WTC11 (cell line): ENCODE data around the gene TNNT3. TPM values are rescaled to one million over a fixed set of nuclear protein-coding genes. Genes with fewer than 3 reads are reported as not detected.

Experiments
- ATAC-seq: fragments of 200-7000 bp; cut with Tn5 transposase; 2 replicates; pipeline ENCODE4 v1.10.0; 2021; ENCODE audit warnings: mild to moderate bottlenecking, moderate library complexity
- CTCF ChIA-PET: fragments of 300-600 bp; sonication (Branson Sonifier 250); formaldehyde crosslinking; loops from one replicate; lab custom pipeline; 2021; ENCODE audit warnings: antibody characterized with exemption; lab: Charles Lee
- POLR2A ChIA-PET: fragments of 350-600 bp; sonication (Branson Sonifier 250); formaldehyde crosslinking; loops from one replicate; lab custom pipeline; 2021; ENCODE audit warnings: antibody characterized with exemption; lab: Charles Lee
- DNase-seq: peaks from one replicate; pipeline ENCODE4 v3.0.0; 2021; ENCODE audit warnings: low spot score
- H3K27ac Mint-ChIP-seq: 2 replicates; pipeline ENCODE4 v1.8.0; 2021; ENCODE audit warnings: mixed read lengths
- H3K27me3 Mint-ChIP-seq: 2 replicates; pipeline ENCODE4 v1.8.0; 2021; ENCODE audit warnings: low read depth, mild to moderate bottlenecking, moderate library complexity, mixed read lengths
- H3K36me3 Mint-ChIP-seq: 2 replicates; pipeline ENCODE4 v1.8.0; 2021; ENCODE audit warnings: mixed read lengths
- H3K4me1 Mint-ChIP-seq: 2 replicates; pipeline ENCODE4 v1.8.0; 2022; ENCODE audit warnings: mixed read lengths
- H3K4me3 Mint-ChIP-seq: 2 replicates; pipeline ENCODE4 v1.8.0; 2021; ENCODE audit warnings: mild to moderate bottlenecking, moderate library complexity, mixed read lengths
- H3K9me3 Mint-ChIP-seq: 2 replicates; pipeline ENCODE4 v1.8.0; 2021; ENCODE audit warnings: mixed read lengths
- CBFB ChIP-seq: sonication (generic); formaldehyde crosslinking; IDR thresholded peaks from 2 replicates; pipeline ENCODE4 v1.8.1; 2022; ENCODE audit warnings: mild to moderate bottlenecking, low read depth, missing genetic modification reagents
- CREB1 ChIP-seq: sonication (generic); formaldehyde crosslinking; IDR thresholded peaks from 2 replicates; pipeline ENCODE4 v1.8.0; 2023; ENCODE audit warnings: mild to moderate bottlenecking, missing genetic modification reagents
- GRHL2 ChIP-seq: fragments of 250-450 bp; sonication (Bioruptor Pico); IDR thresholded peaks from 2 replicates; pipeline ENCODE4 v1.8.0; 2022; ENCODE audit warnings: mild to moderate bottlenecking, moderate library complexity; ENCODE audit not compliant: insufficient replicate concordance, severe bottlenecking
- HMGA2 ChIP-seq: fragments of 250-450 bp; sonication (Bioruptor Pico); IDR thresholded peaks from 2 replicates; pipeline ENCODE4 v1.4.0; 2021; ENCODE audit warnings: mild to moderate bottlenecking, moderate library complexity
- JAZF1 ChIP-seq: fragments of 250-450 bp; sonication (Bioruptor Pico); IDR thresholded peaks from 2 replicates; pipeline ENCODE4 v1.9.0; 2021; ENCODE audit warnings: moderate library complexity, mild to moderate bottlenecking, inconsistent platforms
- MYBL2 ChIP-seq: sonication (generic); formaldehyde crosslinking; IDR thresholded peaks from 2 replicates; pipeline ENCODE4 v1.8.1; 2023; ENCODE audit warnings: mild to moderate bottlenecking, moderate library complexity, missing genetic modification reagents
- NFATC4 ChIP-seq: fragments of 250-450 bp; sonication (Bioruptor Pico); IDR thresholded peaks from 2 replicates; pipeline ENCODE4 v1.9.0; 2021; ENCODE audit warnings: mild to moderate bottlenecking
- NFE2L1 ChIP-seq: sonication (generic); formaldehyde crosslinking; IDR thresholded peaks from 2 replicates; pipeline ENCODE4 v1.8.1; 2023; ENCODE audit warnings: missing genetic modification reagents
- RELA ChIP-seq: sonication (generic); formaldehyde crosslinking; IDR thresholded peaks from 2 replicates; pipeline ENCODE4 v1.8.1; 2022; ENCODE audit warnings: missing genetic modification reagents, mild to moderate bottlenecking, borderline replicate concordance
- RORB ChIP-seq: fragments of 250-450 bp; sonication (Bioruptor Pico); IDR thresholded peaks from 2 replicates; pipeline ENCODE4 v1.9.0; 2021; ENCODE audit warnings: mild to moderate bottlenecking
- TCF7 ChIP-seq: sonication (generic); formaldehyde crosslinking; IDR thresholded peaks from 2 replicates; pipeline ENCODE4 v1.8.0; 2022; ENCODE audit warnings: mild to moderate bottlenecking, low read depth, missing genetic modification reagents, moderate library complexity
- TP53 ChIP-seq: sonication (generic); formaldehyde crosslinking; IDR thresholded peaks from 2 replicates; pipeline ENCODE4 v1.8.1; 2023; ENCODE audit warnings: mild to moderate bottlenecking, missing genetic modification reagents
- USF1 ChIP-seq: sonication (generic); formaldehyde crosslinking; IDR thresholded peaks from 2 replicates; pipeline ENCODE4 v1.8.0; 2022; ENCODE audit warnings: mild to moderate bottlenecking, missing genetic modification reagents
- USF2 ChIP-seq: sonication (generic); formaldehyde crosslinking; IDR thresholded peaks from 2 replicates; pipeline ENCODE4 v1.8.1; 2023; ENCODE audit warnings: mild to moderate bottlenecking, missing genetic modification reagents, moderate library complexity
- ZMAT4 ChIP-seq: fragments of 250-450 bp; sonication (Bioruptor Pico); IDR thresholded peaks from 2 replicates; pipeline ENCODE4 v1.9.0; 2021; ENCODE audit warnings: mild to moderate bottlenecking
- ZNF423 ChIP-seq: fragments of 250-450 bp; sonication (Bioruptor Pico); IDR thresholded peaks from 2 replicates; pipeline ENCODE4 v2.1.2; 2022; ENCODE audit warnings: mild to moderate bottlenecking, moderate library complexity
- ZNF512 ChIP-seq: sonication (generic); formaldehyde crosslinking; IDR thresholded peaks from 2 replicates; pipeline ENCODE4 v1.8.1; 2022; ENCODE audit warnings: missing genetic modification reagents, borderline replicate concordance
- total RNA-seq: library from RNA; stranded (reverse); gene quantifications from 3 replicates; pipeline ENCODE4 v1.2.3, GENCODE V29; 2021
- TF ChIP-seq, protein P1 (sequence below): fragments of 200-600 bp; IDR thresholded peaks from 2 replicates; pipeline ENCODE4 v1.8.0; 2022; ENCODE audit warnings: antibody characterized with exemption
- TF ChIP-seq, protein P2 (sequence below): sonication (generic); formaldehyde crosslinking; IDR thresholded peaks from 2 replicates; pipeline ENCODE4 v1.8.0; 2022; ENCODE audit warnings: mild to moderate bottlenecking, missing genetic modification reagents

The TNNT3 gene
- total RNA-seq, 1 experiment from 2014 or later: not detected

- POLR2A ChIA-PET: no interaction called here
- Mint-ChIP-seq H3K9me3 (peaks cover 13% of the 10 kb centered on the region), H3K4me3 (no peak overlapping the region), H3K27ac (no peak overlapping the region), H3K27me3 (no peaks in the 10 kb centered on the region; the same call in 1 of the 2 replicates), H3K4me1 (no peaks in the 10 kb centered on the region), H3K36me3 (no peaks in the 10 kb centered on the region)
- TF ChIP-seq, protein P1, sequence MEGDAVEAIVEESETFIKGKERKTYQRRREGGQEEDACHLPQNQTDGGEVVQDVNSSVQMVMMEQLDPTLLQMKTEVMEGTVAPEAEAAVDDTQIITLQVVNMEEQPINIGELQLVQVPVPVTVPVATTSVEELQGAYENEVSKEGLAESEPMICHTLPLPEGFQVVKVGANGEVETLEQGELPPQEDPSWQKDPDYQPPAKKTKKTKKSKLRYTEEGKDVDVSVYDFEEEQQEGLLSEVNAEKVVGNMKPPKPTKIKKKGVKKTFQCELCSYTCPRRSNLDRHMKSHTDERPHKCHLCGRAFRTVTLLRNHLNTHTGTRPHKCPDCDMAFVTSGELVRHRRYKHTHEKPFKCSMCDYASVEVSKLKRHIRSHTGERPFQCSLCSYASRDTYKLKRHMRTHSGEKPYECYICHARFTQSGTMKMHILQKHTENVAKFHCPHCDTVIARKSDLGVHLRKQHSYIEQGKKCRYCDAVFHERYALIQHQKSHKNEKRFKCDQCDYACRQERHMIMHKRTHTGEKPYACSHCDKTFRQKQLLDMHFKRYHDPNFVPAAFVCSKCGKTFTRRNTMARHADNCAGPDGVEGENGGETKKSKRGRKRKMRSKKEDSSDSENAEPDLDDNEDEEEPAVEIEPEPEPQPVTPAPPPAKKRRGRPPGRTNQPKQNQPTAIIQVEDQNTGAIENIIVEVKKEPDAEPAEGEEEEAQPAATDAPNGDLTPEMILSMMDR: peak; percentile 55; the same call in 1 of the 2 replicates
- peak; percentile 50; the same call in 1 of the 2 replicates for TF ChIP-seq ZNF423 (CRISPR knock-in tag)
- TF ChIP-seq RELA (CRISPR knock-in tag): no peak
- DNase-seq (peak; percentile 49), ATAC-seq (peak; percentile 86)
- CTCF ChIA-PET: interaction anchor here (0.5 to 2.5 kb wide), 22 partner anchors 9 to 270 kb away, joined by 3 to 27 read pairs (median 4); partner anchors contain the start of gene PRR33
Observed at GRCh38 chr11:1917523-1918435, 1.7 kb upstream of the TNNT3 start.

GRCh38 chr11:1918436-1919315 is 827 bp upstream of the TNNT3 start:
- H3K4me1 Mint-ChIP-seq: no peaks in the 10 kb centered on the region
- H3K27me3 Mint-ChIP-seq: no peaks in the 10 kb centered on the region; the same call in 1 of the 2 replicates
- H3K27ac Mint-ChIP-seq: no peak overlapping the region
- H3K9me3 Mint-ChIP-seq: peaks cover 13% of the 10 kb centered on the region
- ChIA-PET CTCF (interaction anchor here (0.9 to 2.5 kb wide), 13 partner anchors 27 to 266 kb away, joined by 3 to 27 read pairs (median 4); partner anchors contain the start of gene PRR33), POLR2A (no interaction called here)
- no peak overlapping the region for H3K4me3 Mint-ChIP-seq
- no peak for TF ChIP-seq CREB1 (CRISPR knock-in tag)
- TF ChIP-seq USF1 (CRISPR knock-in tag): no peak
- no peak for TF ChIP-seq GRHL2 (CRISPR knock-in tag)
- TF ChIP-seq, all 79 proteins: peak for 0
- DNase-seq: no peak
- no peak for ATAC-seq
- no peaks in the 10 kb centered on the region for H3K36me3 Mint-ChIP-seq

- CTCF ChIA-PET: interaction anchor here (0.7 to 2.6 kb wide), 10 partner anchors 38 to 268 kb away, joined by 3 to 27 read pairs (median 4); no protein-coding TSS in a partner anchor
- no peaks in the 10 kb centered on the region; the same call in 1 of the 2 replicates for H3K27me3 Mint-ChIP-seq
- no peak for DNase-seq
- H3K4me3 Mint-ChIP-seq: no peak overlapping the region
- H3K4me1 Mint-ChIP-seq: no peaks in the 10 kb centered on the region
- ATAC-seq: no peak
- POLR2A ChIA-PET: no interaction called here
- peaks cover under 1% of the 10 kb centered on the region; the same call in 1 of the 2 replicates for H3K9me3 Mint-ChIP-seq
- no peak overlapping the region for H3K27ac Mint-ChIP-seq
- no peaks in the 10 kb centered on the region for H3K36me3 Mint-ChIP-seq
- TF ChIP-seq ZMAT4: no peak
- TF ChIP-seq TCF7: no peak
- TF ChIP-seq MYBL2 (CRISPR knock-in tag): no peak
- no peak for TF ChIP-seq USF2
- TF ChIP-seq ZNF512 (CRISPR knock-in tag): no peak
- no peak for TF ChIP-seq CBFB (CRISPR knock-in tag)
- TF ChIP-seq, protein P2, sequence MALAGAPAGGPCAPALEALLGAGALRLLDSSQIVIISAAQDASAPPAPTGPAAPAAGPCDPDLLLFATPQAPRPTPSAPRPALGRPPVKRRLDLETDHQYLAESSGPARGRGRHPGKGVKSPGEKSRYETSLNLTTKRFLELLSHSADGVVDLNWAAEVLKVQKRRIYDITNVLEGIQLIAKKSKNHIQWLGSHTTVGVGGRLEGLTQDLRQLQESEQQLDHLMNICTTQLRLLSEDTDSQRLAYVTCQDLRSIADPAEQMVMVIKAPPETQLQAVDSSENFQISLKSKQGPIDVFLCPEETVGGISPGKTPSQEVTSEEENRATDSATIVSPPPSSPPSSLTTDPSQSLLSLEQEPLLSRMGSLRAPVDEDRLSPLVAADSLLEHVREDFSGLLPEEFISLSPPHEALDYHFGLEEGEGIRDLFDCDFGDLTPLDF (CRISPR knock-in tag): no peak
- no peak for TF ChIP-seq USF1 (CRISPR knock-in tag)
- TF ChIP-seq TP53 (CRISPR knock-in tag): no peak
- no peak for TF ChIP-seq ZNF423 (CRISPR knock-in tag)
- TF ChIP-seq HMGA2: no peak
- TF ChIP-seq NFE2L1 (CRISPR knock-in tag): no peak
- TF ChIP-seq JAZF1 (CRISPR knock-in tag): no peak
- no peak for TF ChIP-seq RORB (CRISPR knock-in tag)
- no peak for TF ChIP-seq NFATC4
Observed at GRCh38 chr11:1920128-1920908, 815 bp downstream of the TNNT3 start.
